Activated T-cell treated with anti-CD3 and anti-CD28 coated beads, Interleukin-2, amount 50 U/mL, for 72 hours (primary cell): ENCODE measurements around the gene SFXN2. TPM values are rescaled to one million over a fixed set of nuclear protein-coding genes. Genes with fewer than 3 reads are reported as not detected.
A peak's percentile ranks its signal among the peaks of the same experiment; 100 is the strongest.
"Not testable (repeated sequence)": the region's sequence is repeated elsewhere in the genome, so short reads cannot be mapped to it uniquely, and the experiment has no call there.

Experiments used
- ATAC-seq, 2 donors: fragments of 150-1000 bp; cut with Tn5 transposase; replicated peaks in 1 of 2; 2 replicates each; pipeline ENCODE4 v1.10.0; 2021; ENCODE audit warnings: moderate library complexity in 2 of 2, mild to moderate bottlenecking in 1 of 2
- DNase-seq, 2 donors: peaks; one replicate each; pipeline ENCODE4 v3.0.0; 2021 to 2022; ENCODE audit warnings: mixed read lengths in 1 of 2
- H3K27ac Mint-ChIP-seq: one replicate; pipeline ENCODE4 v1.8.0; 2022; ENCODE audit warnings: mild to moderate bottlenecking, moderate library complexity, mixed read lengths
- H3K27me3 Mint-ChIP-seq: one replicate; pipeline ENCODE4 v1.8.0; 2022; ENCODE audit warnings: low read depth, mixed read lengths
- H3K36me3 Mint-ChIP-seq, 2 donors: one replicate each; pipeline ENCODE4 v1.8.0; 2022; ENCODE audit warnings: mixed read lengths in 2 of 2, mild to moderate bottlenecking in 1 of 2; ENCODE audit not compliant: insufficient read depth in 2 of 2
- H3K4me1 Mint-ChIP-seq: one replicate; pipeline ENCODE4 v1.8.0; 2022; ENCODE audit warnings: low read depth, mixed read lengths
- H3K4me3 Mint-ChIP-seq, 2 donors: one replicate each; pipeline ENCODE4 v1.8.0; 2022; ENCODE audit warnings: mild to moderate bottlenecking in 2 of 2, mixed read lengths in 2 of 2, moderate library complexity in 2 of 2
- H3K9me3 Mint-ChIP-seq, 2 donors: one replicate each; pipeline ENCODE4 v1.8.0; 2022; ENCODE audit warnings: mixed read lengths in 2 of 2
- total RNA-seq, 2 donors: library from RNA; stranded (reverse); gene quantifications; one replicate each; pipeline ENCODE4 v1.2.3, GENCODE V29; 2022

SFXN2 gene
- total RNA-seq, 2 donors from 2014 or later = 7.5 to 10.4 TPM

DNA sequence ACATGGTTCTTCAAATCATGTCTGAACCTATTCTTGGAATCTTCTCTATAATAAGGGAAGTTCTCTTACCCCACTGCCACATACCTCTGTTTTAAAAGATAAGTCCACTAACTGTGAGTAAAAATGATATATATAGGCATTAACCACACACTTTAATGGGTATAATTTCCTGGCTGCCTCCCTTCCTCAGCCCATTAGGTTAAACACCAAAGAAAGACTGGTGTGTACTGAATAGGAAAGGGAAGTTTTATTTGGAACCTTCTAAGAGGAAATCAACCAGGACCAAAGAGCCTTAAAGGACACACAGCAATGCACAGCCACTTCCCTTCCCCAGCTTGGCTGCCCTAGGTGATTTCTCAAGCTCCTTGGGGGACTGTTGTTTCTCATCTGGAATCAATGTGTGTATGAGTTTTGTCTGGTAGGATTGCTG is 24.3 kb downstream of the SFXN2 start:
- Mint-ChIP-seq H3K36me3 (peaks cover 2 to 3% of the 10 kb centered on the region in 2 donors), H3K27me3 (no peaks in the 10 kb centered on the region), H3K4me1 (peaks cover 11% of the 10 kb centered on the region), H3K27ac (no peak overlapping the region), H3K9me3 (peaks cover 5 to 6% of the 10 kb centered on the region in 2 donors), H3K4me3 (no peak overlapping the region)
- DNase-seq = no peak
- ATAC-seq = no peak

DNA sequence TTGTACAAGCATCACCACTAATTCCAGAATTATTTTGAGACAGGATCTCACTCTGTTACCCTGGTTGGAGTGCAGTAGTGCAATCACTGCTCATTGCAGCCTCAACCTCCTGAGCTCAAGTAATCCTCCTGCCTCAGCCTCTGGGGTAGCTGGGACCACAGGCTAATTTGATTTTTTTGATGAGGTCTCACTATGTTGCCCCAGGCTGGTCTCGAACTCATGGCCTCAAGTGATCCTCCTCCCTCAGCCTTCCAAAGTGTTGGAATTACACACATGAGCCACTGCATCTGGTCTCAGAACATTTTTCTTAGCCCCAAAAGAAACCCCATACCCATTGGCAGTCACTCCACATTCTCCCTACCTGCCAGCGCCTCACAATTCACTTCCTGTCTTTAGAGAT is 25.8 kb downstream of the SFXN2 start:
- peaks cover 5 to 6% of the 10 kb centered on the region in 2 donors for H3K9me3 Mint-ChIP-seq
- DNase-seq (no peak), ATAC-seq (no peak)
- no peak overlapping the region for H3K27ac Mint-ChIP-seq
- H3K4me3 Mint-ChIP-seq = no peak overlapping the region
- no peaks in the 10 kb centered on the region for H3K27me3 Mint-ChIP-seq
- H3K36me3 Mint-ChIP-seq = peaks cover 4 to 6% of the 10 kb centered on the region in 2 donors
- H3K4me1 Mint-ChIP-seq = peaks cover 22% of the 10 kb centered on the region

DNA sequence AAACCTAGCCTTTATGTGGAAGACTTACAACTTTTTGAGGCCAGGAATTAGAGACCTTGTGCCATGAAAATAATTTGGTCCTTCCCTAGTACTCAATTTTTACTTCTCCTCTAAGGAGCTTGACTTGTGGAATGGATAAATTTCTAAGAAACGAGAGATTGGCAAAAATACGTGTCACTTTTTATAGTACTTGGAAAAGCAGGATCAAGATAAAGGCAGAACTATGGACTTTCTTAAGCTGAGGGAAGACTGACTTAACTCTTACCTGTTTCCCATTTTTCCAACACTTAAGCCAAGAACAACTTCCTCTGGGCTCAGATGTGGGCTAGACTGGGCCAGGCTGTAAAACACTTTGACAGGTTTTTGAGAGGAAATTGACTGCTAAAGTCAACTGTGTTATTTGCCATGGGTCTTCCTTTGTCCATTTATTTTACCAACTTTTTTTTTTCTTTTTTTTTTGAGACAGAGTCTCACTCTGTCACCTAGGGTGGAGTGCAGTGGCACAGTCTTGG is 27.3 kb downstream of the SFXN2 start:
- peaks cover 5 to 6% of the 10 kb centered on the region in 2 donors for H3K9me3 Mint-ChIP-seq
- H3K27ac Mint-ChIP-seq = no peak overlapping the region
- peaks cover 4 to 6% of the 10 kb centered on the region in 2 donors for H3K36me3 Mint-ChIP-seq
- no peak for DNase-seq
- no peak for ATAC-seq
- no peaks in the 10 kb centered on the region for H3K27me3 Mint-ChIP-seq
- H3K4me1 Mint-ChIP-seq = peaks cover 36% of the 10 kb centered on the region
- no peak overlapping the region for H3K4me3 Mint-ChIP-seq

DNA sequence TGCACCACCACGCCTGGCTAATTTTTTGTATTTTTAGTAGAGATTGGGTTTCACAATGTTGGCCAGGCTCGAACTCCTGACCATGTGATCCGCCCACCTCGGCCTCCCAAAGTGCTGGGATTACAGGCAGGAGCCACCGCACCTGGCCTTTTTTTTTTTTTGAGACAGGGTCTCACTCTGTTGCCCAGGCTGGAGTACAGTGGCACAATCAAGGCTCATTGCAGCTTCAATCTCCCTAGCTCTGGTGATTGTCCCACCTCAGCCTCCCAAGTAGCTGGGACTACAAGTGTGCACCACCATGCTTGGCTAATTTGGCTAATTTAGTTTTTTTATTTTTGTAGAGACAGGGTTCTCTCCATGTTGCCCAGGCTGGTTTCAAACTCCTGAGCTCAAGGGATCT is 27.9 kb downstream of the SFXN2 start:
- not testable (repeated sequence) for H3K4me3 Mint-ChIP-seq, H3K27me3 Mint-ChIP-seq

DNA sequence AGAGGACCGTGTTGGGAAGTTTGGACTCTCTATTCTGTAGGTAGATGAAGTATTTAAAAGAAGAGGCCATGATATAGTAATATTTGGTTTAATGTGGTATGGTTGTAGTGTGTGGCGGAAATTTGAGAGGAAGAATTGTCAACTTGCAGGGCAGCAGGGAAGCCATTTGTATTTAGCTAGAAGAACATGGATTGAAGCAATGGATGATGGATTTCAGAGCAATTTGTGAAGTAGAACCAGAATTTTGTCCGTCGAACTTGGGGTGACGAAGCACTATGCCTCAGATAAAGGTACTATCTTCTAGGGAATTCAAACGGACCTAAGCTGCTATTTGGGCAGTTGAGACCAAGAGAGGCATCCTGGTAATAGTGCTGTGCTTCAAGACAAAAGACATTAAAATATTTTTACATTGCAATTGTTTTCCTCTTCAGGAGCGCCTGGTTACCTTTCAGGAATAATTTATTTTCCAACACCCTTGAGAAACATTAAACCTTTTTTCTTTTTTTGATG is 28.7 kb downstream of the SFXN2 start:
- Mint-ChIP-seq H3K4me3 (peak overlapping the region; percentile 95 to 100), H3K36me3 (peaks cover 4 to 6% of the 10 kb centered on the region in 2 donors), H3K27me3 (no peaks in the 10 kb centered on the region), H3K27ac (peak overlapping the region; percentile 79), H3K4me1 (peaks cover 44% of the 10 kb centered on the region), H3K9me3 (peaks cover 5 to 6% of the 10 kb centered on the region in 2 donors)
- DNase-seq (no peak), ATAC-seq (peak in 1 of 2 donors; percentile 2)

More for the DNA sequence above, 27.9 kb downstream of the SFXN2 start:
- not testable (repeated sequence) for H3K9me3 Mint-ChIP-seq, ATAC-seq, DNase-seq, H3K36me3 Mint-ChIP-seq
- H3K4me1 Mint-ChIP-seq = peaks cover 40% of the 10 kb centered on the region
- peak overlapping the region; percentile 32 for H3K27ac Mint-ChIP-seq

DNA sequence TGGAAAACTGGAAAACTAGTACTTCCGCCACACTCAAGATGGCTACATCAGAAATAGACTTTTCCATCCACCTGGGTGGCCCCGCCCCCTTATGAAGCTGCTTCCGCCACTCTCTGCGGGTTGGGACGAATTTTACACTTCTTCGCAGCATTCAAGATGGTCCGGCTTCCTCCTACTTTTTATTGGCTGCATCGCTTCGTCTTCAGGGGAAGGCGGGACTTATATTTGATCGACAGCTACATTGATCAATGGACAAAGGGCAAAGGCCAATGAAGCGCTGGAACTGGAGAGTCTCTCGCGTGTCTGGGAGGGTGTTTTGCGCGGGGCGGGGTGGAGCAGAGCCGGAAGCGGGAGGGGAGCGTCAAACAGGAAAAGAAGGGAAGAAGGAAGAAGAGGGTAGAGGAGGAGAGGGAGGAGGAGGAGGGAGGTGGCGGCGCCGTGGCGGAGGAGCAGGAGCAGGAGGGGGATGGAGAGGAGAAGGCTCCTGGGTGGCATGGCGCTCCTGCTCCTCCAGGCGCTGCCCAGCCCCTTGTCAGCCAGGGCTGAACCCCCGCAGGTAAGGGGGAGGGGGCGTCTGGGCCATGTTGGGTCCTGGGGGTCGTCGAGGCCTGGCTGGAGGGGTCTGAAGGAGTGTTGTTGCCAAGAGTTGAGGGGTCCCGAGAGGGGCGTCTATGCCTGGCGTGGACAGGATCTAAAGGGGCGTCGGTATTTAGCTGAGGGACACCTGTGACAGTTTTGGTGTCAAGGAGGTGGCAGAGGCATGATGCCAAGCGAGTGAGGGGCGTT is 29.3 kb downstream of the SFXN2 start, which contains the start of gene WBP1L:
WBP1L (plus strand) TSS at position 361 of the 786 bp plus-strand sequence; CDS start at position 467, 106 bp downstream.
- Mint-ChIP-seq H3K27me3 (no peaks in the 10 kb centered on the region), H3K27ac (peak within 1 kb of the TSS; percentile 79), H3K4me3 (peak within 1 kb of the TSS; percentile 95 to 100), H3K4me1 (peaks cover 51% of the 10 kb centered on the region), H3K9me3 (peaks cover 5 to 6% of the 10 kb centered on the region in 2 donors), H3K36me3 (peaks cover 4 to 8% of the 10 kb centered on the region in 2 donors)
- DNase-seq (peak; percentile 95 to 96), ATAC-seq (peak; percentile 99)

DNA sequence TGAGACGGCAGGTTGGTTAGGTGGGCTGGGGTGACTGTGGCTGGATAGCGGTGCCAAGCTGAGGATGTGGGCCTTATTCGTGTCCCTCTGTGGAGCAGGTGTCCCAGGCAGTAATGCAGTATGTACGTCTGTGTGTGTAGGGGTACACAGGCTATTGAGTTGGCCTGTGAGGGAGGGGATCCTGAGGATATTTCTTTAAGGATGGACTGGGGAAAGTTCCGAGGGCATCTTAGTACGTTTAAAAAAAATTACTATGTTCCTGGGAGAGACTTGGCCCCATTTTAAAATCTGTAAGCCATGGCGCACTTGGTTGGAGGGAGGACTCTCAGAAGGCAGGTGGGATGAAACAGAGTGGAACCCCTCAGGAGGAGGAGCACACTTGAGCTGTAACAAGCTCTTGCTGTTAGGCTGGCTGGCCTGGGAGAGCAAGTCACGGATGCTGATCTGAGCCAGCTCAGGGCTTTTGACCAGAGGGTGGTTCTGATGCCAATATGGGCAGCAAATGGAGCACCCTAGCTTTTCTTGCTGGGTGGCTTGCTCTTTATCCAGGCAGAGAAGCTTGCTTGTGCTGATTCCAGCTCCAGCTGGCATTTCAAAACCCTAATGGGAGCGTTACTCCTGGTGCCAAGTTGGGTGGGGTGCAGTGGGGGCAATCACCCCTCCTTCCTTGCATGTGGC is 30.1 kb downstream of the SFXN2 start:
- DNase-seq = peak in 1 of 2 donors; percentile 12
- H3K27me3 Mint-ChIP-seq = no peaks in the 10 kb centered on the region
- H3K27ac Mint-ChIP-seq = peak overlapping the region; percentile 79
- peak overlapping the region; percentile 95 to 100 for H3K4me3 Mint-ChIP-seq
- ATAC-seq = peak; percentile 8 to 14
- peaks cover 4 to 8% of the 10 kb centered on the region in 2 donors for H3K36me3 Mint-ChIP-seq
- peaks cover 5 to 6% of the 10 kb centered on the region in 2 donors for H3K9me3 Mint-ChIP-seq
- peaks cover 52% of the 10 kb centered on the region for H3K4me1 Mint-ChIP-seq

DNA sequence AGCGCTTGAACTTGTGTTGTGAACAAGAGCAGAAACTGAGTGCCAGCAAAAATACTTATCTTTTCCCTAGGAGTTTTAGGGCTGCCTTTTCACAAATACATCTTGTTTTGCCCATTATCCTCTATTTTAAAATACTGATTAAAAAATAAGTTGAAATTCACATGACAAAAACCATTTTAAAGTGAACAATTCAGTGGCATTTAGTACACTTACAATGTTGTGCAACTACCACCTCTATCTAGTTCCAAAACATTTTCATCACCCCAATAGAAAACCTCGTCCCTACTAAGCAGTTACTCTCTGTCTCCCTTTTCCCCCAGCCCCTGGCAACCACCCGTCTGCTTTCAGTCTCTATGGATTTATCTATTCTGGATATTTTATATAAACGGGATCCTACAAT is 30.7 kb downstream of the SFXN2 start:
- Mint-ChIP-seq H3K4me1 (peaks cover 52% of the 10 kb centered on the region), H3K36me3 (peaks cover 4 to 8% of the 10 kb centered on the region in 2 donors), H3K9me3 (peaks cover 5 to 6% of the 10 kb centered on the region in 2 donors), H3K27ac (peak overlapping the region; percentile 70), H3K4me3 (peak overlapping the region; percentile 95 to 100), H3K27me3 (no peaks in the 10 kb centered on the region)
- no peak for DNase-seq
- ATAC-seq = no peak

DNA sequence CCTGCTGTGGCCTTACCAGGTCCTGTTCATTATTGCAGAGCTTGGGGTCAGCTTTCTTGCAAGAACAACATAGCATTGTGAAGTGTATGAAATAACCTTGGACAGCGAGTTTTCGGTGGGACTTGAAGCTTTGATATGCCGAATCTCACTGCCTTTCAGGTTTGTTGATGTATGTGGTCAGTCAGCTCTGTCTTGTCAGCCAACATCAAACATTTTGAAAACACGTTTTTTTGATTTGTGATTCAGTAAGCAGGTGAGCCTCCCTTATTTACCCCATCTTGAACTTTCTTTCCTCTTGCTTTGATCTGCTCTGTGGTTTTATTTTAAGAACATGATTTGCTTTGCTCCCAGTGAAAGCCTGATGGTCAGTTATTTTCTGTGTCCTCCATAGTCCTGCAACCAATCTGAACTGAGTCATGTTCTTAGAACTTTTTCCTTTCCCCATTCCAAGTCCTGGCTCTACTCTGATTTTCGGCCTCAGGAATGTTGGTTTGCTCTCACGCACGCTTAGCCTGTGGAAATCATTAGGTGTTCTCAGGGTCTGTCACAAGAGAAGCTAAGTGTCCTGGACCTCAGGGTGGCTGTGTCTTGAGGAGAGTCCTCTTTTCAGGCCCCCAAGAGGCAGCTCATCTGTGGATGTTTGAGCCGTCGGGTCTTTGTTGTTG is 38.0 kb downstream of the SFXN2 start:
- peak overlapping the region; percentile 2 for H3K27ac Mint-ChIP-seq

DNA sequence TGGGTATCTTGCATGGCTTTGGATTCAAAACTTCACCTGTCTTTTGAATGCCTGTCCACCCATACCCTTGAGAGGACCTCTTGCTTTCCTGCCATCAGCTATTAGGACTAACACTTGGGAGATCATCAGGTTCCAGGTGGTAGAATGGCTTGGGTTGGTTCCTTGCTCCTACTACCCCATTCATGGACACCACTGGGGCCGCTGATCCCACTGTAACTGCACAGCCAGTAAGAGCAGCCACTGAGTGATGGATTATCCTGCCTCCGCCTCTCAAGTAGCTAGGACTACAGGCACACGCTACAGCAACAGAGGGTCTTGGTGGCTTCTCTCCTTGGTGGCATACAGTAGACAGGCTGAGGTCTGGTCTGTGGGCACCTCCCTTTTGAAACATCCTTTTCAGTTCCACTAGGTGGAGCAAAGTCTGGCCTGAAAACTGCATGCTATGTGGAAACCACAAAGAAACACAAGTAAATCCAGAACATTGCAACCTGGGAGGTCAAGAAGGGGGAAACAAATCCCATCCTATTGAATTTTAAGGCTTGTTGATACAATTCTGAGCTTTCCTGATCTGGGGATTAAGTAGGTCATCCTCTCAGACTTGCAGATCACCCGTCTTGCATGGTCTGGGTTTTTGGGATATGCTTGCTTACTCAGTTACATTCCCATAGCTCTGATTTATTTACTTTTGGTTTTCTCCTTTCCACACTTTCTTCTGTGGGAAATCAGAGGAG is 38.7 kb downstream of the SFXN2 start:
- DNase-seq = peak in 1 of 2 donors; percentile 11
- Mint-ChIP-seq H3K27me3 (no peaks in the 10 kb centered on the region), H3K27ac (peak overlapping the region; percentile 2), H3K36me3 (peaks cover 1 to 2% of the 10 kb centered on the region in 2 donors), H3K4me3 (no peak overlapping the region), H3K4me1 (peaks cover 41% of the 10 kb centered on the region), H3K9me3 (no peaks in the 10 kb centered on the region)
- peak; percentile 53 for ATAC-seq

More for the DNA sequence above, 38.0 kb downstream of the SFXN2 start:
- no peaks in the 10 kb centered on the region for H3K9me3 Mint-ChIP-seq
- ATAC-seq (peak in 1 of 2 donors; percentile 9), DNase-seq (no peak)
- H3K4me1 Mint-ChIP-seq = peaks cover 43% of the 10 kb centered on the region
- H3K27me3 Mint-ChIP-seq = no peaks in the 10 kb centered on the region
- peaks cover 1 to 2% of the 10 kb centered on the region in 2 donors for H3K36me3 Mint-ChIP-seq
- no peak overlapping the region for H3K4me3 Mint-ChIP-seq

DNA sequence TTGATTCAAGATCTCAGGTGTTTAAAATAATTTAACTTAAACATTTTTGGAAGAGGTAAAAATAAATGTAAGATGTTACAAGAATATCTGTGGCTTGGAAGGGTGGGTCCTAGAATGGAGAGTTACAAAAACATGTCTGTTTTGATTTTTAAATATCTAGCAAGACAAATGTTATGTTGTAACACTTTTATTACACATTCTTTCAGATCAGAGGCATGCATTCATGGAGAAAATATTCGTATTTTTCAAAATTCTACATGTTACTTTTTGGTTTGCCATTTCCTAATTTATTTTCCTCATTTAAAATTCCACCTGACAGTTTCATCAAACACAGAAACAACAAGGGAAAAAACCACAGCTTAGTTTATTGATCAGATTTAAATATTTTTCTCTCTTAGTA is 39.3 kb downstream of the SFXN2 start:
- peaks cover 1 to 2% of the 10 kb centered on the region in 2 donors for H3K36me3 Mint-ChIP-seq
- no peak for DNase-seq
- no peak overlapping the region for H3K27ac Mint-ChIP-seq
- no peaks in the 10 kb centered on the region for H3K9me3 Mint-ChIP-seq
- no peaks in the 10 kb centered on the region for H3K27me3 Mint-ChIP-seq
- peaks cover 41% of the 10 kb centered on the region for H3K4me1 Mint-ChIP-seq
- no peak for ATAC-seq
- no peak overlapping the region for H3K4me3 Mint-ChIP-seq

DNA sequence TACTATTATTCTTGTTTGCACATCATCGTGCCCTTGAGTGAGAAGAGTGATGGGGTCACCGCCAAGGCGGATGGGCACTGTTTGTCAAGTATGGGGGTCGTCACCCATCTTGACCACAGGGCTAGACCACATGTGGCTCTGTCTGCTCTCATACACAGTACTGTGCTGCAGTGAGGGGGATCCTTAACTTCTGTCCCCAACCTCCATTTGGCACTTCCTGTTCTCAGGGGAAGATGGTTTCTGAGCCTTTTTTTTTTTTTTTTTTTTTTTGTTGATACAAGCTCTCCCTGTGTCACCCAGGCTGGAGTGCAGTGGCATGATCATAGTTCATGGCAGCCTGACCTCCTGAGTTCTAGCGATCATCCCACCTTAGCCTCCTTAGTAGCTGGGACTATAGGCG is 42.9 kb downstream of the SFXN2 start:
- Mint-ChIP-seq H3K4me1 (peaks cover 42% of the 10 kb centered on the region), H3K27ac (no peak overlapping the region), H3K27me3 (no peaks in the 10 kb centered on the region), H3K9me3 (peaks cover 0 to 1% of the 10 kb centered on the region in 2 donors), H3K4me3 (no peak overlapping the region), H3K36me3 (peaks cover 2 to 6% of the 10 kb centered on the region in 2 donors)
- ATAC-seq (no peak), DNase-seq (no peak)
